Measurements from ENCODE around the gene BUD31. TPM values are rescaled to one million over a fixed set of nuclear protein-coding genes. Genes with fewer than 3 reads are reported as not detected.

The BUD31 gene
- total and polyA plus RNA-seq, 9 of the 15 experiments (the other 6 are each of a cell fraction or from before 2014, with no cell fraction given), result 105 to 342 (median 247) TPM

- POLR2A ChIA-PET, result interaction anchor here (0.6 to 0.9 kb wide), 2 partner anchors 29 to 467 kb away, joined by 3 read pairs; no protein-coding TSS in a partner anchor
- CTCF ChIA-PET (ENCODE audit: low intra/inter-chr PET ratio), result no interaction called here
- H3K4me2 ChIP-seq (ENCODE audit: insufficient read depth, low read length), result no peak overlapping the region
- peaks cover 52% of the 10 kb centered on the region for H3K79me2 ChIP-seq (ENCODE audit: control insufficient read depth, insufficient read depth, low read length)
- in situ Hi-C loops (cut with MboI), result no loop called here
- TF ChIP-seq RBFOX2 (IDR thresholded peaks at IDR 0.05; ENCODE audit: low read depth, low read length) (peak; percentile 48; the same call in 1 of the 2 replicates), RBM17 (IDR thresholded peaks at IDR 0.05; ENCODE audit: borderline replicate concordance, low read depth, low read length) (no peak), POLR2A (conservative IDR thresholded peaks at IDR 0.05) (0 out of 2 replicates have a peak, but pooled peaks have one; percentile 11)
- H3K9me1 ChIP-seq (ENCODE audit: control insufficient read depth, insufficient read depth, low read length), result no peaks in the 10 kb centered on the region
- intact Hi-C loops (cut with micrococcal nuclease), result no loop called here
- ATAC-seq, result no peak
- BruUV-seq (replicated peaks), result no TSS peak
- DNase-seq (ENCODE audit: extremely low read depth in 1 of 4, low spot score in 3 of 4), result no peak
- H3K27me3 ChIP-seq (ENCODE audit: control insufficient read depth in 2 of 2, insufficient read depth in 2 of 2, low read length in 2 of 2), result no peaks in the 10 kb centered on the region
- no peak overlapping the region for H3K4me3 ChIP-seq
- 100% methylated on average over 5 of the region's 5 CpGs for WGBS (ENCODE audit: insufficient coverage, low coverage, missing lambda C conversion rate)
- H3K9ac ChIP-seq (ENCODE audit: insufficient read depth in 1 of 2, low read depth in 2 of 2, low read length in 2 of 2), result no peak overlapping the region
- H3K4me1 ChIP-seq (replicated peaks in 1 of 2; ENCODE audit: control insufficient read depth in 2 of 2, insufficient read depth in 2 of 2, low read length in 2 of 2), result peaks cover 10 to 14% of the 10 kb centered on the region in 2 experiments; a peak in 4 of 5 replicates
- no peak for FAIRE-seq
- H4K20me1 ChIP-seq (replicated peaks; ENCODE audit: control insufficient read depth, insufficient read depth, low read length), result peaks cover 33% of the 10 kb centered on the region
- peaks cover 82% of the 10 kb centered on the region for H3K36me3 ChIP-seq (ENCODE audit: control insufficient read depth, insufficient read depth, low read length)
- H3K27ac ChIP-seq (ENCODE audit: extremely low read depth, low read depth, low read length), result no peak overlapping the region
- no peak overlapping the region for H2AFZ ChIP-seq (ENCODE audit: low read depth, low read length)
- no peaks in the 10 kb centered on the region for H3K9me3 ChIP-seq (replicated peaks; ENCODE audit: control insufficient read depth, insufficient read depth, low read depth, low read length)
Observed at GRCh38 chr7:99403764-99404163, 5.0 kb upstream of the BUD31 start.

- peaks cover 34% of the 10 kb centered on the region for H4K20me1 ChIP-seq (replicated peaks; ENCODE audit: control insufficient read depth, insufficient read depth, low read length)
- ATAC-seq, result no peak
- CTCF ChIA-PET (ENCODE audit: low intra/inter-chr PET ratio), result no interaction called here
- H3K36me3 ChIP-seq (ENCODE audit: control insufficient read depth, insufficient read depth, low read length), result peaks cover 78% of the 10 kb centered on the region
- WGBS (ENCODE audit: insufficient coverage, low coverage, missing lambda C conversion rate), result 89% methylated on average over 18 of the region's 18 CpGs
- no peak overlapping the region for H3K27ac ChIP-seq (ENCODE audit: extremely low read depth, low read depth, low read length)
- TF ChIP-seq MAFF (IDR thresholded peaks at IDR 0.05; ENCODE audit: low read length) (no peak), EHMT2 (IDR thresholded peaks at IDR 0.05) (no peak), RFX7 (CRISPR knock-in tag; IDR thresholded peaks at IDR 0.05) (no peak), POLR2G (IDR thresholded peaks at IDR 0.05; ENCODE audit: low read depth, low read length) (peak; percentile 71), ATF7 (IDR thresholded peaks at IDR 0.05) (no peak), RBFOX2 (IDR thresholded peaks at IDR 0.05; ENCODE audit: low read depth, low read length) (peak; percentile 52), FIP1L1 (IDR thresholded peaks at IDR 0.05; ENCODE audit: low read depth, low read length, poor library complexity, severe bottlenecking) (no peak), SREBF2 (CRISPR knock-in tag; IDR thresholded peaks at IDR 0.05) (no peak), ETV1 (tag; conservative IDR thresholded peaks at IDR 0.05; ENCODE audit: low read depth) (no peak)
- H3K4me2 ChIP-seq (ENCODE audit: insufficient read depth, low read length), result no peak overlapping the region
- FAIRE-seq, result no peak
- peaks cover 10 to 14% of the 10 kb centered on the region in 2 experiments; a peak in 4 of 5 replicates for H3K4me1 ChIP-seq (replicated peaks in 1 of 2; ENCODE audit: control insufficient read depth in 2 of 2, insufficient read depth in 2 of 2, low read length in 2 of 2)
- H3K27me3 ChIP-seq (ENCODE audit: control insufficient read depth in 2 of 2, insufficient read depth in 2 of 2, low read length in 2 of 2), result no peaks in the 10 kb centered on the region
- no peaks in the 10 kb centered on the region for H3K9me1 ChIP-seq (ENCODE audit: control insufficient read depth, insufficient read depth, low read length)
- H3K79me2 ChIP-seq (ENCODE audit: control insufficient read depth, insufficient read depth, low read length), result peaks cover 58% of the 10 kb centered on the region
- DNase-seq (ENCODE audit: extremely low read depth in 1 of 4, low spot score in 3 of 4), result no peak
- in situ Hi-C loops (cut with MboI), result no loop called here
- intact Hi-C loops (cut with micrococcal nuclease), result no loop called here
- H3K9ac ChIP-seq (ENCODE audit: insufficient read depth in 1 of 2, low read depth in 2 of 2, low read length in 2 of 2), result peak overlapping the region in 1 of 2 experiments; percentile 76; a peak in 2 of 4 replicates
- H2AFZ ChIP-seq (ENCODE audit: low read depth, low read length), result no peak overlapping the region
- no peak overlapping the region for H3K4me3 ChIP-seq
- H3K9me3 ChIP-seq (replicated peaks; ENCODE audit: control insufficient read depth, insufficient read depth, low read depth, low read length), result no peaks in the 10 kb centered on the region
- POLR2A ChIA-PET, result interaction anchor here (0.8 kb wide), 1 partner anchor 25 kb away, joined by 3 read pairs; no protein-coding TSS in a partner anchor
- BruUV-seq (replicated peaks), result no TSS peak
Observed at GRCh38 chr7:99404235-99404976, 4.4 kb upstream of the BUD31 start.
